ENCODE data around the gene CDH22. TPM values are rescaled to one million over a fixed set of nuclear protein-coding genes. Genes with fewer than 3 reads are reported as not detected.
A peak's percentile ranks its signal among the peaks of the same experiment; 100 is the strongest.

Gene CDH22
- total and polyA plus RNA-seq, 9 of the 15 experiments (the other 6 are each of a cell fraction or from before 2014, with no cell fraction given) = 0.07 to 0.08 TPM; not detected in 7

- Histone ChIP-seq H3K27me3 (ENCODE audit: control insufficient read depth in 2 of 2, insufficient read depth in 2 of 2, low read length in 2 of 2) (peaks cover 15 to 69% of the 10 kb centered on the region in 2 experiments), H4K20me1 (replicated peaks; ENCODE audit: control insufficient read depth, insufficient read depth, low read length) (peaks cover 20% of the 10 kb centered on the region), H3K27ac (ENCODE audit: extremely low read depth, low read depth, low read length) (no peak overlapping the region), H3K9me1 (ENCODE audit: control insufficient read depth, insufficient read depth, low read length) (peaks cover 2% of the 10 kb centered on the region), H3K9me3 (replicated peaks; ENCODE audit: control insufficient read depth, insufficient read depth, low read depth, low read length) (no peaks in the 10 kb centered on the region), H3K9ac (ENCODE audit: insufficient read depth in 1 of 2, low read depth in 2 of 2, low read length in 2 of 2) (no peak overlapping the region), H3K79me2 (ENCODE audit: control insufficient read depth, insufficient read depth, low read length) (no peaks in the 10 kb centered on the region), H2AFZ (ENCODE audit: low read depth, low read length) (no peak overlapping the region), H3K4me1 (replicated peaks in 1 of 2; ENCODE audit: control insufficient read depth in 2 of 2, insufficient read depth in 2 of 2, low read length in 2 of 2) (peaks cover 0 to 19% of the 10 kb centered on the region in 2 experiments; a peak in 2 of 5 replicates), H3K4me2 (ENCODE audit: insufficient read depth, low read length) (no peak overlapping the region), H3K36me3 (ENCODE audit: control insufficient read depth, insufficient read depth, low read length) (no peaks in the 10 kb centered on the region), H3K4me3 (no peak overlapping the region)
- DNase-seq (ENCODE audit: extremely low read depth in 1 of 4, low spot score in 3 of 4) (no peak), FAIRE-seq (no peak), ATAC-seq (no peak)
- in situ Hi-C loops (cut with MboI) = no loop called here
- CTCF ChIA-PET (ENCODE audit: low intra/inter-chr PET ratio) = no interaction called here
- TF ChIP-seq JUN (IDR thresholded peaks at IDR 0.05; ENCODE audit: borderline replicate concordance, low read depth, low read length) (no peak), JUN (CRISPR knock-in tag; IDR thresholded peaks at IDR 0.05; ENCODE audit: borderline replicate concordance) (no peak), SMARCA5 (IDR thresholded peaks at IDR 0.05) (peak; percentile 64; the same call in 1 of the 2 replicates), RBM25 (IDR thresholded peaks at IDR 0.05; ENCODE audit: low read depth, low read length, severe bottlenecking) (peak; percentile 79), BCOR (IDR thresholded peaks at IDR 0.05) (peak; percentile 63; the same call in 1 of the 2 replicates), XRCC4 (IDR thresholded peaks at IDR 0.05; ENCODE audit: extremely low read depth, insufficient read depth, insufficient read length) (no peak), SLC30A9 (CRISPR knock-in tag; IDR thresholded peaks at IDR 0.05) (no peak)
- intact Hi-C loops (cut with micrococcal nuclease) = no loop called here
- BruUV-seq (replicated peaks) = no TSS peak
- WGBS (ENCODE audit: insufficient coverage, low coverage, missing lambda C conversion rate) = 9% methylated on average over 12 of the region's 13 CpGs
- POLR2A ChIA-PET = interaction anchor here (0.6 to 0.9 kb wide), 2 partner anchors 18 to 52 kb away, joined by 3 read pairs; no protein-coding TSS in a partner anchor
These were observed 22.6 kb upstream of the CDH22 start for GRCh38 chr20:46330831-46331371.
